K562 (cell line): ENCODE results near the gene ZKSCAN3. TPM values are rescaled to one million over a fixed set of nuclear protein-coding genes. Genes with fewer than 3 reads are reported as not detected.

Experiments used
- C11orf30 ChIP-seq: fragments of 450-650 bp; IDR thresholded peaks from 2 replicates; pipeline ENCODE4 v1.6.1; 2016; ENCODE audit warnings: low read depth, mild to moderate bottlenecking
- EGR1 ChIP-seq: fragments of 450-650 bp; conservative IDR thresholded peaks from 2 replicates; pipeline ENCODE4 v1.6.1; 2017; ENCODE audit warnings: mild to moderate bottlenecking
- HDAC1 ChIP-seq, 2 experiments: fragments of 450-650 bp; IDR thresholded peaks; 2 replicates each; pipeline ENCODE4 v1.6.1; 2016 to 2017; ENCODE audit warnings: inconsistent platforms in 1 of 2, mild to moderate bottlenecking in 1 of 2, moderate library complexity in 1 of 2
- HDAC2 ChIP-seq: fragments of 450-650 bp; IDR thresholded peaks from 2 replicates; pipeline ENCODE4 v1.6.1; 2016; ENCODE audit warnings: mild to moderate bottlenecking
- MAZ ChIP-seq, 2 experiments: fragments of 450-650 bp in 1 of 2; sonication (generic) in 1 of 2; formaldehyde crosslinking; IDR thresholded peaks in 1 of 2; conservative IDR thresholded peaks in 1 of 2; 2 replicates each; pipeline versions ENCODE4 v1.4.0 to v1.5.0; 2020; ENCODE audit warnings: mild to moderate bottlenecking in 1 of 2, missing genetic modification reagents in 1 of 2
- PPARD ChIP-seq: fragments of 250-450 bp; sonication (Bioruptor Pico); IDR thresholded peaks from 2 replicates; pipeline ENCODE4 v1.8.0; 2022; ENCODE audit warnings: inconsistent platforms, mild to moderate bottlenecking, moderate library complexity
- RBM39 ChIP-seq: fragments of 200-400 bp; formaldehyde crosslinking; optimal IDR thresholded peaks from 2 replicates; pipeline ENCODE3; 2018; ENCODE audit warnings: low read depth, low read length
- SMAD4 ChIP-seq: fragments of 250-450 bp; sonication (Bioruptor Pico); conservative IDR thresholded peaks from 2 replicates; pipeline ENCODE4 v1.8.0; 2021; ENCODE audit warnings: inconsistent platforms, mild to moderate bottlenecking, moderate library complexity
- TAF7 ChIP-seq: fragments of 450-650 bp; IDR thresholded peaks from 2 replicates; pipeline ENCODE4 v1.6.1; 2016; ENCODE audit warnings: missing genetic modification characterization, missing compliant biosample characterization
- TBL1XR1 ChIP-seq, 2 experiments: IDR thresholded peaks; 2 replicates each; pipeline ENCODE4 v1.6.1; 2012; ENCODE audit warnings: improper control_type of control experiment in 2 of 2, low read length in 2 of 2, mild to moderate bottlenecking in 1 of 2
- TRIM24 ChIP-seq, 2 experiments: fragments of 450-650 bp; IDR thresholded peaks; 2 replicates each; pipeline ENCODE4 v1.6.1; 2016
- TRIM25 ChIP-seq: fragments of 450-650 bp; IDR thresholded peaks from 2 replicates; pipeline ENCODE4 v1.7.0; 2016; ENCODE audit warnings: borderline replicate concordance
- ZBTB9 ChIP-seq: fragments of 450-650 bp; formaldehyde crosslinking; IDR thresholded peaks from 2 replicates; pipeline ENCODE4 v1.4.0; 2020; ENCODE audit warnings: mild to moderate bottlenecking, moderate library complexity
- ZNF41 ChIP-seq: fragments of 250-450 bp; sonication (Bioruptor Pico); conservative IDR thresholded peaks from 2 replicates; pipeline ENCODE4 v1.4.0; 2020; ENCODE audit warnings: mild to moderate bottlenecking
- ZNF75A ChIP-seq: fragments of 450-650 bp; formaldehyde crosslinking; IDR thresholded peaks from 2 replicates; pipeline ENCODE4 v1.4.0; 2020; ENCODE audit warnings: mild to moderate bottlenecking
- polyA plus RNA-seq, 8 experiments: library from polyadenylated mRNA; depleted of rRNA in 4 of 8; stranded (reverse) in 5 of 8; unstranded in 3 of 8; fragments of >200 nt; fragmentation: Nextera tagmentation in 2 of 8; fragmentation: Illumina TruSeq in 1 of 8; extraction: Ambion mirVana in 2 of 8; extraction: Trizol in 1 of 8; gene quantifications; 2 replicates each; pipeline versions ENCODE4 v1.2.1 to v1.2.3, GENCODE V29; 2011 to 2014; ENCODE audit warnings: inconsistent platforms in 1 of 8, missing spikeins in 1 of 8
- total RNA-seq, 7 experiments: library from RNA; depleted of rRNA in 6 of 7; stranded (reverse); fragments of >200 nt in 6 of 7; fragmentation: Illumina TruSeq in 2 of 7; extraction: Trizol in 2 of 7; gene quantifications; 2 replicates each; pipeline versions ENCODE4 v1.2.1 to v1.2.3, GENCODE V29; 2011 to 2021; ENCODE audit warnings: low replicate concordance in 1 of 7
- TF ChIP-seq, protein P1 (sequence below): fragments of 450-650 bp; IDR thresholded peaks from 2 replicates; pipeline ENCODE4 v1.6.1; 2017; ENCODE audit warnings: mild to moderate bottlenecking, moderate library complexity
- TF ChIP-seq, protein P2 (sequence below): IDR thresholded peaks from 2 replicates; pipeline ENCODE4 v1.6.1; 2011; ENCODE audit warnings: borderline replicate concordance, low read depth, mild to moderate bottlenecking, moderate library complexity, low read length; ENCODE audit not compliant: insufficient read depth, poor library complexity, severe bottlenecking
- TF ChIP-seq, protein P3 (sequence below): sonication (generic); formaldehyde crosslinking; IDR thresholded peaks from 2 replicates; pipeline ENCODE4 v1.8.1; 2022; ENCODE audit warnings: missing genetic modification reagents

ZKSCAN3 gene
- total and polyA plus RNA-seq, 9 of the 15 experiments (the other 6 are each of a cell fraction or from before 2014, with no cell fraction given): 3.0 to 12.4 (median 10.2) TPM

DNA sequence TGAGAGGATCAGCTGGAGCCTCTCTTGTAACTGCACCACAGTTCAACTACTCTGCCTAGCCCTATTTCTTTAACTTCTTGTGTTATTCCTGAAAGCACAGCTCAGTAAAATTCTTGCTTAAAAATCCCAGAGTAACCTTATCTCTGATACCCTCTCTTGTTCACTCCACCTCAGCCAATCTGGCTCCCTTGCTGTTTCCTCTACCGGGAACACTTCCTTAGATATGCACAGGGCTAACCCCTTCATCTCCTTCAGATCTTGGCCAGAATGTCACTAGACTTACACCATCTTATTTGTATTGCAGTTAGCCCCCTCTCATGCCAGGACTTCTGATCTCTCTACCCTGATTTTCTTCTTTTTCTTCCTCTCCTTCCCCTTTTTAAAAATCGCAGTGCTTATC, 2.6 kb upstream of the ZKSCAN3 start (continued):
- no peak for TF ChIP-seq PPARD (CRISPR knock-in tag)
- TF ChIP-seq SMAD4 (CRISPR knock-in tag): 0 out of 2 replicates have a peak, but pooled peaks have one; percentile 32
- TF ChIP-seq HDAC1 (IDR thresholded peaks at IDR 0.05): 0 out of 4 replicates have a peak, but pooled peaks of 1 of the 2 experiments have one; percentile 45
- TF ChIP-seq, protein P1, sequence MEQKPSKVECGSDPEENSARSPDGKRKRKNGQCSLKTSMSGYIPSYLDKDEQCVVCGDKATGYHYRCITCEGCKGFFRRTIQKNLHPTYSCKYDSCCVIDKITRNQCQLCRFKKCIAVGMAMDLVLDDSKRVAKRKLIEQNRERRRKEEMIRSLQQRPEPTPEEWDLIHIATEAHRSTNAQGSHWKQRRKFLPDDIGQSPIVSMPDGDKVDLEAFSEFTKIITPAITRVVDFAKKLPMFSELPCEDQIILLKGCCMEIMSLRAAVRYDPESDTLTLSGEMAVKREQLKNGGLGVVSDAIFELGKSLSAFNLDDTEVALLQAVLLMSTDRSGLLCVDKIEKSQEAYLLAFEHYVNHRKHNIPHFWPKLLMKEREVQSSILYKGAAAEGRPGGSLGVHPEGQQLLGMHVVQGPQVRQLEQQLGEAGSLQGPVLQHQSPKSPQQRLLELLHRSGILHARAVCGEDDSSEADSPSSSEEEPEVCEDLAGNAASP: no peak
- no peak for TF ChIP-seq C11orf30
- TF ChIP-seq, protein P2, sequence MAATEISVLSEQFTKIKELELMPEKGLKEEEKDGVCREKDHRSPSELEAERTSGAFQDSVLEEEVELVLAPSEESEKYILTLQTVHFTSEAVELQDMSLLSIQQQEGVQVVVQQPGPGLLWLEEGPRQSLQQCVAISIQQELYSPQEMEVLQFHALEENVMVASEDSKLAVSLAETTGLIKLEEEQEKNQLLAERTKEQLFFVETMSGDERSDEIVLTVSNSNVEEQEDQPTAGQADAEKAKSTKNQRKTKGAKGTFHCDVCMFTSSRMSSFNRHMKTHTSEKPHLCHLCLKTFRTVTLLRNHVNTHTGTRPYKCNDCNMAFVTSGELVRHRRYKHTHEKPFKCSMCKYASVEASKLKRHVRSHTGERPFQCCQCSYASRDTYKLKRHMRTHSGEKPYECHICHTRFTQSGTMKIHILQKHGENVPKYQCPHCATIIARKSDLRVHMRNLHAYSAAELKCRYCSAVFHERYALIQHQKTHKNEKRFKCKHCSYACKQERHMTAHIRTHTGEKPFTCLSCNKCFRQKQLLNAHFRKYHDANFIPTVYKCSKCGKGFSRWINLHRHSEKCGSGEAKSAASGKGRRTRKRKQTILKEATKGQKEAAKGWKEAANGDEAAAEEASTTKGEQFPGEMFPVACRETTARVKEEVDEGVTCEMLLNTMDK: no peak
- no peak for TF ChIP-seq RBM39
- no peak for TF ChIP-seq EGR1
- TF ChIP-seq TBL1XR1 (IDR thresholded peaks at IDR 0.05; ENCODE audit: low read length in 2 of 2): no peak
- TF ChIP-seq TAF7 (tag): no peak
- no peak for TF ChIP-seq ZNF75A
- 0 out of 2 replicates have a peak, but pooled peaks have one; percentile 35 for TF ChIP-seq HDAC2
- peak; percentile 31 to 32; a peak in 2 of 4 replicates for TF ChIP-seq TRIM24 (IDR thresholded peaks at IDR 0.05)
- TF ChIP-seq, protein P3, sequence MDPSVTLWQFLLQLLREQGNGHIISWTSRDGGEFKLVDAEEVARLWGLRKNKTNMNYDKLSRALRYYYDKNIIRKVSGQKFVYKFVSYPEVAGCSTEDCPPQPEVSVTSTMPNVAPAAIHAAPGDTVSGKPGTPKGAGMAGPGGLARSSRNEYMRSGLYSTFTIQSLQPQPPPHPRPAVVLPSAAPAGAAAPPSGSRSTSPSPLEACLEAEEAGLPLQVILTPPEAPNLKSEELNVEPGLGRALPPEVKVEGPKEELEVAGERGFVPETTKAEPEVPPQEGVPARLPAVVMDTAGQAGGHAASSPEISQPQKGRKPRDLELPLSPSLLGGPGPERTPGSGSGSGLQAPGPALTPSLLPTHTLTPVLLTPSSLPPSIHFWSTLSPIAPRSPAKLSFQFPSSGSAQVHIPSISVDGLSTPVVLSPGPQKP (CRISPR knock-in tag): no peak
- no peak for TF ChIP-seq ZNF41
- TF ChIP-seq TRIM25: no peak
- no peak for TF ChIP-seq ZBTB9 (CRISPR knock-in tag)
- TF ChIP-seq MAZ (CRISPR knock-in tag; conservative IDR thresholded peaks at IDR 0.05 in 1 of 2, IDR thresholded peaks at IDR 0.05 in 1 of 2): no peak
